Suppressor macrophage (primary cell): ENCODE data around the gene LPCAT3.

Experiments used
- DNase-seq, 4 experiments: peaks; one replicate each; pipeline ENCODE4 v3.0.0-alpha.2; 2020 to 2022

The LPCAT3 gene

GRCh38 chr12:6936636-6937480, 81.4 kb downstream of the LPCAT3 start:
- DNase-seq: peak in 2 of 4 experiments; percentile 43 to 61

DNA sequence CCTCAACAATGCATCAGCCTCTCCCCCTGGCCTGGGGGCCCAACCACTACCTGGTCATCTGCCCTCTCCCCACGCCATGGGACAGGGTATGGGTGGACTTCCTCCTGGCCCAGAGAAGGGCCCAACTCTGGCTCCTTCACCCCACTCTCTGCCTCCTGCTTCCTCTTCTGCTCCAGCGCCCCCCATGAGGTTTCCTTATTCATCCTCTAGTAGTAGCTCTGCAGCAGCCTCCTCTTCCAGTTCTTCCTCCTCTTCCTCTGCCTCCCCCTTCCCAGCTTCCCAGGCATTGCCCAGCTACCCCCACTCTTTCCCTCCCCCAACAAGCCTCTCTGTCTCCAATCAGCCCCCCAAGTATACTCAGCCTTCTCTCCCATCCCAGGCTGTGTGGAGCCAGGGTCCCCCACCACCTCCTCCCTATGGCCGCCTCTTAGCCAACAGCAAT, 82.1 kb downstream of the LPCAT3 start:
- peak in 3 of 4 experiments; percentile 66 to 70 (median 67) for DNase-seq

- peak; percentile 61 to 81 (median 76) for DNase-seq
Observed at GRCh38 chr12:6935371-6936193, 82.7 kb downstream of the LPCAT3 start.

DNA sequence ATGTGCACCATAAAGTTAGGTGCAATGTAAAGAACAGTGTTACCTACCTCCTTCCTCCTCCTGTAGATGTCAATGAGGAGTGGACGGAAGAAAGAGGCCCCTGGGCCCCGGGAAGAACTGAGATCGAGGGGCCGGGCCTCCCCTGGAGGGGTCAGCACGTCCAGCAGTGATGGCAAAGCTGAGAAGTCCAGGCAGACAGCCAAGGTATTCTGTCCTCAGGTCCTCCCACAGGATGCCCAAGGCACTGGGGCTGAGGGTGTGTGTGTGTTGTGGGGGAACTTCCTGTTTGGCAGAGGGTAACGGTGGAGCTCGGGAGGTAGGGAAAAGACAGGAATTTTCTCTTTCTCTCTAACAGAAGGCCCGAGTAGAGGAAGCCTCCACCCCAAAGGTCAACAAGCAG, 84.2 kb downstream of the LPCAT3 start:
- no peak for DNase-seq

GRCh38 chr12:6932766-6933165, 85.5 kb downstream of the LPCAT3 start:
- DNase-seq: no peak

GRCh38 chr12:6929466-6930452, 88.5 kb downstream of the LPCAT3 start:
- no peak for DNase-seq

- peak in 1 of 4 experiments; percentile 24 for DNase-seq
Observed at GRCh38 chr12:6928703-6929407, 89.4 kb downstream of the LPCAT3 start.

DNA sequence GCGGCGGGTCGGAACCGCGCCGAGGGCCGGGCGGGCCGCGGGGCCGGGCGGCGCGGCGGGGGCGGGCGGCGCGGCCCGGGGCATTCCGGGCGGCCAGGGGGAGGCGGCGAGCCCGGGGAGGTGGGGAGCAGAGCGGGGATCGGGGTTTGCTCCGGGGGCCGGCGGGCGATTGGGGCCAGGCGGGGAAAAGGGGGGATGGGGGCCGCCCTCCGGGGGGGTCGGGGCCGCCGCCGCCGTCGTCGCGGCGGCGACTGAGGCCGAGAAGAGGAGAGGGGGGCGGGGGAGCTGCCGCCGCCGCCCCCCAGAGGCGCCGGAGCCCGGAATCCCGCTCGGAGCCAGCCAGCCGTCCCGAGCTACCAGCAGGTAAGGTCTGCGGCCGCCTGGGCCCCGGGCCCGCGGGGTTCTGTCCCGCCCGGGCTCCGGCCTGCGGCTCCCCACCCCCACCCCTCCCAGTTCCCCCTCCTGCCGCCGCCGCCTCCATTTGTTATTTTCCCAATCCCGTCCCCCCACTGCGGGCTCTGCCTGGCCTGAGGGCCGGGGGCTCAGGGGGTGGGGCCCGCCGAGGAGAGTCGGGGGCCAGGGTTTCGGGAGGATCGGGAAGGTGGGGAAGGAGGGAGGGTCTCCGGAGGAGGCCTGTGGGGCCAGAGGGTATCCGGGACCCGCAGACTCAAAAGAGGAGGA, 90.1 kb downstream of the LPCAT3 start:
- peak in 2 of 4 experiments; percentile 40 to 47 for DNase-seq

- peak in 3 of 4 experiments; percentile 45 to 72 (median 65) for DNase-seq
Observed at GRCh38 chr12:6927379-6928021, 90.8 kb downstream of the LPCAT3 start, which contains the start of gene ATN1. TSS of gene ATN1 (plus strand) at chr12:6927959. CDS start at chr12:6934002, 6,043 bp downstream.
